ENCODE data around the gene THBS2. TPM values are rescaled to one million over a fixed set of nuclear protein-coding genes. Genes with fewer than 3 reads are reported as not detected.
"Not testable (repeated sequence)": the region's sequence is repeated elsewhere in the genome, so short reads cannot be mapped to it uniquely, and the experiment has no call there.

The THBS2 gene
- total RNA-seq, 1 donor from 2014 or later: 6.9 TPM

- Histone ChIP-seq H3K36me3 (no peaks in the 10 kb centered on the region), H3K27me3 (ENCODE audit: low read depth) (peaks cover 24% of the 10 kb centered on the region), H3K27ac (replicated peaks) (no peak overlapping the region), H3K4me3 (no peak overlapping the region), H3K4me1 (no peaks in the 10 kb centered on the region), H3K9me3 (replicated peaks) (peaks cover 6% of the 10 kb centered on the region)
- no peak for TF ChIP-seq CTCF (IDR thresholded peaks at IDR 0.05; ENCODE audit: borderline replicate concordance)
- no peak for DNase-seq
- intact Hi-C loops (cut with micrococcal nuclease): no loop called here
Measured at GRCh38 chr6:169271877-169272216, 18.2 kb upstream of the THBS2 start.

- H3K9me3 ChIP-seq (replicated peaks): peaks cover 6% of the 10 kb centered on the region
- no peak for TF ChIP-seq CTCF (IDR thresholded peaks at IDR 0.05; ENCODE audit: borderline replicate concordance)
- peaks cover 25% of the 10 kb centered on the region for H3K27me3 ChIP-seq (ENCODE audit: low read depth)
- H3K4me1 ChIP-seq: no peaks in the 10 kb centered on the region
- intact Hi-C loops (cut with micrococcal nuclease): no loop called here
- DNase-seq: no peak
- H3K36me3 ChIP-seq: no peaks in the 10 kb centered on the region
- H3K27ac ChIP-seq (replicated peaks): no peak overlapping the region
- no peak overlapping the region for H3K4me3 ChIP-seq
Measured at GRCh38 chr6:169271158-169271876, 17.7 kb upstream of the THBS2 start.

GRCh38 chr6:169270077-169270380, 16.4 kb upstream of the THBS2 start:
- H3K9me3 ChIP-seq (replicated peaks); H3K4me3 ChIP-seq; H3K4me1 ChIP-seq; H3K36me3 ChIP-seq; DNase-seq; intact Hi-C loops (cut with micrococcal nuclease): not testable (repeated sequence)
- Histone ChIP-seq H3K27me3 (ENCODE audit: low read depth) (peaks cover 26% of the 10 kb centered on the region), H3K27ac (replicated peaks) (peak overlapping the region; percentile 63)

- H3K36me3 ChIP-seq: no peaks in the 10 kb centered on the region
- peaks cover 6% of the 10 kb centered on the region for H3K9me3 ChIP-seq (replicated peaks)
- no peak for TF ChIP-seq CTCF (IDR thresholded peaks at IDR 0.05; ENCODE audit: borderline replicate concordance)
- H3K27ac ChIP-seq (replicated peaks): peak overlapping the region; percentile 67
- H3K4me3 ChIP-seq: no peak overlapping the region
- no peaks in the 10 kb centered on the region for H3K4me1 ChIP-seq
- peak; percentile 62 for DNase-seq
- intact Hi-C loops (cut with micrococcal nuclease): no loop called here
- H3K27me3 ChIP-seq (ENCODE audit: low read depth): peaks cover 26% of the 10 kb centered on the region
Measured at GRCh38 chr6:169269180-169270076, 15.8 kb upstream of the THBS2 start.

GRCh38 chr6:169268276-169268675, 14.6 kb upstream of the THBS2 start:
- TF ChIP-seq CTCF (IDR thresholded peaks at IDR 0.05; ENCODE audit: borderline replicate concordance): no peak
- peak overlapping the region; percentile 52 for H3K27ac ChIP-seq (replicated peaks)
- no peak overlapping the region for H3K4me3 ChIP-seq
- DNase-seq: no peak
- intact Hi-C loops (cut with micrococcal nuclease): no loop called here
- H3K27me3 ChIP-seq (ENCODE audit: low read depth): peaks cover 26% of the 10 kb centered on the region
- H3K4me1 ChIP-seq: no peaks in the 10 kb centered on the region
- H3K36me3 ChIP-seq: no peaks in the 10 kb centered on the region
- H3K9me3 ChIP-seq (replicated peaks): peaks cover 6% of the 10 kb centered on the region
